ENCODE data around the gene PTMA. TPM values are rescaled to one million over a fixed set of nuclear protein-coding genes. Genes with fewer than 3 reads are reported as not detected.
A peak's percentile ranks its signal among the peaks of the same experiment; 100 is the strongest.

The PTMA gene
- total RNA-seq, 1 donor from 2014 or later: 2,102 TPM

DNA sequence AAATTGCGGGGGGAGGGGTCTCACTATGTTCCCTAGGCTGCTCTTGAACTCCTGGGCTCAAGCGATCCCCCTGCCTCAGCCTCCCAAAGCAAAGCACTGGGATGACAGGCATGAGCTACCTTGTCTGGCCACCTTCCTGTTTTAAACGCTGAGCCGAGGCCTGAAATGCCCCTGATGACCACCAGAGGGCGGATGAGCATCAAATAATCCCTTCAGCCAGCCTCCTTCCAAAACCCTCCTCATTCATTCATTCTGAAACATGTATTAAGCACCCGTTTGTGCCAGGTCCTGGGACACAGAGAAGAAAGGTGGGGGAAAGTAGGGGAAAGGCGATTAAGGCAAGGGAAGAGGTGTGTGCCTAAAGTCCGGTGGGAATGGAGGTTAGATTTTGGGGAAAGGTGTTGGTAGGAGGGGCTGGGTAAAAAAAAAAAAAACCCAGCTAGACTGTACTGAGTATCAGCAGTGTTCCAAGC, 30.7 kb upstream of the PTMA start:
- DNase-seq (ENCODE audit: low spot score): peak; percentile 87
- Mint-ChIP-seq H3K27me3 (ENCODE audit: insufficient read depth, low read depth) (peaks cover 15% of the 10 kb centered on the region), H3K9me3 (no peaks in the 10 kb centered on the region), H3K4me3 (no peak overlapping the region), H3K27ac (no peak overlapping the region), H3K36me3 (no peaks in the 10 kb centered on the region), H3K4me1 (peaks cover 40% of the 10 kb centered on the region)
- TF ChIP-seq, protein P1, sequence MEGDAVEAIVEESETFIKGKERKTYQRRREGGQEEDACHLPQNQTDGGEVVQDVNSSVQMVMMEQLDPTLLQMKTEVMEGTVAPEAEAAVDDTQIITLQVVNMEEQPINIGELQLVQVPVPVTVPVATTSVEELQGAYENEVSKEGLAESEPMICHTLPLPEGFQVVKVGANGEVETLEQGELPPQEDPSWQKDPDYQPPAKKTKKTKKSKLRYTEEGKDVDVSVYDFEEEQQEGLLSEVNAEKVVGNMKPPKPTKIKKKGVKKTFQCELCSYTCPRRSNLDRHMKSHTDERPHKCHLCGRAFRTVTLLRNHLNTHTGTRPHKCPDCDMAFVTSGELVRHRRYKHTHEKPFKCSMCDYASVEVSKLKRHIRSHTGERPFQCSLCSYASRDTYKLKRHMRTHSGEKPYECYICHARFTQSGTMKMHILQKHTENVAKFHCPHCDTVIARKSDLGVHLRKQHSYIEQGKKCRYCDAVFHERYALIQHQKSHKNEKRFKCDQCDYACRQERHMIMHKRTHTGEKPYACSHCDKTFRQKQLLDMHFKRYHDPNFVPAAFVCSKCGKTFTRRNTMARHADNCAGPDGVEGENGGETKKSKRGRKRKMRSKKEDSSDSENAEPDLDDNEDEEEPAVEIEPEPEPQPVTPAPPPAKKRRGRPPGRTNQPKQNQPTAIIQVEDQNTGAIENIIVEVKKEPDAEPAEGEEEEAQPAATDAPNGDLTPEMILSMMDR (IDR thresholded peaks at IDR 0.05): peak; percentile 96
- no peak for TF ChIP-seq EZH2 (IDR thresholded peaks at IDR 0.05)
- TF ChIP-seq EZH2phosphoT487 (IDR thresholded peaks at IDR 0.05): no peak
- no peak overlapping the region for H3K27ac ChIP-seq
- H3K4me2 ChIP-seq: no peak overlapping the region
- H3K27me3 ChIP-seq: no peaks in the 10 kb centered on the region
- H3K9ac ChIP-seq: no peak overlapping the region
- H4K20me1 ChIP-seq (ENCODE audit: low read depth): no peaks in the 10 kb centered on the region
- no peak overlapping the region for H2AFZ ChIP-seq (replicated peaks)
- H3F3A ChIP-seq (ENCODE audit: low read depth): peaks cover 64% of the 10 kb centered on the region
- no peak overlapping the region for H3K4me3 ChIP-seq
- H3K79me2 ChIP-seq (ENCODE audit: low read depth): peaks cover 23% of the 10 kb centered on the region
- H3K9me3 ChIP-seq (ENCODE audit: low read depth): no peaks in the 10 kb centered on the region
- no peaks in the 10 kb centered on the region for H3K36me3 ChIP-seq
- H3K4me1 ChIP-seq: peaks cover 43% of the 10 kb centered on the region

DNA sequence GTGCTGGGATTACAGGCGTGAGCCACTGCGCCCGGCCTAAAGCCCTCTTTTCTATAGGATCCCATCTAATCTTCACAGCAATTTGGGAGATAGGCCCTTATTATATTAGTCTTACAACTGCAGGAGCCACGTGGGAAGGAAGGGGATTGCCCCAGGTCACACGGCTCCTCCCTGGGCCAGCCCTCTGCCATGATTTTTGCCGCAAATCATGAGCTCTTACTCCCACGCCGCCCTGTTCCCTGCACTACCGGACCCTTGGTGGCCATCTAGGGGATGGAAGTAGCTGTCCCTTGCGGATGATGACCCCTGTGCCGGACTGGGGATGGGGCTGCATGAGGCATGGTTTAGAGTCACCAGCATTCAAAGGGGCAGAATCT, 28.4 kb upstream of the PTMA start:
- Histone ChIP-seq H3K27me3 (no peaks in the 10 kb centered on the region), H3K4me1 (peaks cover 24% of the 10 kb centered on the region), H3K9ac (no peak overlapping the region), H4K20me1 (ENCODE audit: low read depth) (no peaks in the 10 kb centered on the region), H3K27ac (peak overlapping the region; percentile 98), H3K4me2 (peak overlapping the region; percentile 77), H3K79me2 (ENCODE audit: low read depth) (peaks cover 23% of the 10 kb centered on the region), H3F3A (ENCODE audit: low read depth) (peaks cover 53% of the 10 kb centered on the region), H3K4me3 (no peak overlapping the region), H3K36me3 (no peaks in the 10 kb centered on the region), H2AFZ (replicated peaks) (no peak overlapping the region), H3K9me3 (ENCODE audit: low read depth) (no peaks in the 10 kb centered on the region)
- Mint-ChIP-seq H3K27me3 (ENCODE audit: insufficient read depth, low read depth) (peaks cover 21% of the 10 kb centered on the region), H3K27ac (peak overlapping the region; percentile 95), H3K9me3 (no peaks in the 10 kb centered on the region), H3K4me3 (peak overlapping the region; percentile 75), H3K36me3 (no peaks in the 10 kb centered on the region), H3K4me1 (peaks cover 29% of the 10 kb centered on the region)
- DNase-seq (ENCODE audit: low spot score): peak; percentile 82
- no peak for TF ChIP-seq EZH2phosphoT487 (IDR thresholded peaks at IDR 0.05)
- TF ChIP-seq, protein P1 (IDR thresholded peaks at IDR 0.05): peak; percentile 16

DNA sequence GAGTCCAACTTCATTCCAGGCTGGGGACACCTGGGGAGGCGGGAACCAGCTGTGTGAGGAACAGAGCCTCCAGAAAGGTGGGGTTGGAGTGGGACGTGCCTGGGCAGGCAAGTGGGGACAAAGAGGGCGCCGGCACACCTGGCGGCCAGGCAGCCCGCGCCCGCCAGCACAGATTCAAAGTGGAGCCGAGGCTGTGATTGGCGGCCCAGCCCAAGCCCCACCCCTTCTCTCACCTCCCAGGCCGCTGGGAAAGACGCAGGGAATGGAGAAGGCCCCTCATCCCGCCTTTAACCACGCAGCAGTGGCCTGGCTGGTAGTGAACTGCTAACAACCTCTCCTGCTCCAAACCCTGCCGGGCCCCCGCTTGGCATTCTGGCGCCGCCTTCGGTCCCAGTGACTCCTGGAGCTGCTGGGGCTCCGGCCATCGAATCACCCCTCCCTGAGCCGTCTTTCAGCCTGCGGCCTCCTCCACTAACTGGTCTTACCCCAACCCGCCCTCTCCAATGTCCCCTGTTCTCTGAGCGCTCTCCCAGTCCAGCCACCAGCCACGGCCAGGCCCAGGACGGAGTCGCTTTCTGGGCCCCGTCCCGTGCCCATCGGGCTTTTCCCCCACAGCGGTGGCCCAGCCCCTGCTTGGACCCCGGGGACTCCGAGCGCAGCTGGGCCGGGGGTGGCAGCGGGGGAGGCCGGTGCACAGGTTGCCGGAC, 27.9 kb upstream of the PTMA start:
- H3K27me3 Mint-ChIP-seq (ENCODE audit: insufficient read depth, low read depth): peaks cover 21% of the 10 kb centered on the region
- peak; percentile 86 for DNase-seq (ENCODE audit: low spot score)
- no peaks in the 10 kb centered on the region for H3K36me3 ChIP-seq
- peaks cover 30% of the 10 kb centered on the region for H3K4me1 Mint-ChIP-seq
- H3K4me3 ChIP-seq: peak overlapping the region; percentile 48
- H3K27ac ChIP-seq: peak overlapping the region; percentile 98
- peak overlapping the region; percentile 79 for H3K4me3 Mint-ChIP-seq
- peak overlapping the region; percentile 77 for H3K4me2 ChIP-seq
- no peaks in the 10 kb centered on the region for H3K9me3 ChIP-seq (ENCODE audit: low read depth)
- H3K79me2 ChIP-seq (ENCODE audit: low read depth): peaks cover 23% of the 10 kb centered on the region
- peak overlapping the region; percentile 95 for H3K27ac Mint-ChIP-seq
- peaks cover 48% of the 10 kb centered on the region for H3F3A ChIP-seq (ENCODE audit: low read depth)
- H4K20me1 ChIP-seq (ENCODE audit: low read depth): no peaks in the 10 kb centered on the region
- peak overlapping the region; percentile 35 for H3K9ac ChIP-seq
- TF ChIP-seq, protein P1 (IDR thresholded peaks at IDR 0.05): peak; percentile 3
- TF ChIP-seq EZH2 (IDR thresholded peaks at IDR 0.05) (peak; percentile 41), EZH2phosphoT487 (IDR thresholded peaks at IDR 0.05) (no peak)
- H3K27me3 ChIP-seq: no peaks in the 10 kb centered on the region
- no peak overlapping the region for H2AFZ ChIP-seq (replicated peaks)
- H3K4me1 ChIP-seq: peaks cover 24% of the 10 kb centered on the region
- no peaks in the 10 kb centered on the region for H3K9me3 Mint-ChIP-seq
- H3K36me3 Mint-ChIP-seq: no peaks in the 10 kb centered on the region
